ENCODE results near the gene CCDC88C. TPM values are rescaled to one million over a fixed set of nuclear protein-coding genes. Genes with fewer than 3 reads are reported as not detected.

The CCDC88C gene
- total RNA-seq, 2 experiments from 2014 or later, result 269 to 287 TPM

DNA sequence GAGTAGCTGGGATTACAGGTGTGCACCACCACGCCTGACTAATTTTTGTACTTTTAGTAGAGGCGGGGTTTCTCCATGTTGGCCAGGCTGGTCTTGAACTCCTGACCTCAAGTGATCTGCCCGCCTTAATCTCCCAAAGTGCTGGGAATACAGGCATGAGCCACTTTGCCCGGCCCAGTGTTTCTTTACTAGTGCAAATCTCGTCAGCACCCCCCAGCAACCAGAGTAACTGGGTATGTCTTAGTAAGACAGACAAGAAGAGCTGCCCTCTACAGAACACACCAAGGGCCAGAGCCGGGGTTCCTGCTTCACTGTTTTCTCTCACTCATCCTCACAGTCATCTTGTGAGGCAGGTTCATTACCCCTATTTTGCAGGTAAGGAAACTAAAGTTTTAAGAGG lies 94.6 kb downstream of the CCDC88C start:
- ATAC-seq (ENCODE audit: poor library complexity), result no peak
- H3K4me3 Mint-ChIP-seq, result peak overlapping the region; percentile 81

DNA sequence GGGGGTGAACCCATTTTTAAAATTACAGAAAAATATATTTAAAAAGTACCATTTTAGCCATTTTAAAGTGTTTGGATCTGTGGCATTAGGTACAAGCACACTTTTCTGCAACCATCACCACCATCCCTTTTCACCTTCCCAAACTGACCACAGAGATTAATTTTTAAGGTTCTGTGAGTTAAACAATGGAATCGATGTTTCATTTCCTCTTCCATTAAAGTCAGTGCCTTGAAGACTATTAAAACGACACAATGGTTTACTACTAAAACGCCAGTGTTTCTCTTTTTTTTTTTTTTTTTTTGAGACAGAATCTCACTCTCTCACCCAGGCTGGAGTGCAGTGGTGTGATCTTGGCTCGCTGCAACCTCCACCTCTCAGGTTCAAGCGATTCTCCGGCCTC lies 95.0 kb downstream of the CCDC88C start:
- no peak for ATAC-seq (ENCODE audit: poor library complexity)
- peaks cover 97% of the 10 kb centered on the region for H3K4me1 ChIP-seq (ENCODE audit: insufficient read depth, low read length)
- Mint-ChIP-seq H3K27ac (peak overlapping the region; percentile 97), H3K27me3 (no peaks in the 10 kb centered on the region), H3K4me3 (no peak overlapping the region), H3K9me3 (no peaks in the 10 kb centered on the region), H3K4me1 (ENCODE audit: low read depth) (peaks cover 80% of the 10 kb centered on the region), H3K36me3 (ENCODE audit: low read depth) (peaks cover 90% of the 10 kb centered on the region)
- intact Hi-C loops (cut with DNase I, micrococcal nuclease), result loop anchor here (1.0 to 5.0 kb wide), 6 partner anchors 28 to 188 kb away; partner anchors contain the start of gene PPP4R3A (in 1 of the 2)
- ChIA-PET CTCF (interaction anchor here (1.2 to 4.9 kb wide), 9 partner anchors 12 to 102 kb away, joined by 5 to 53 read pairs (median 7); partner anchors contain the start of gene CCDC88C), POLR2A (interaction anchor here (1.4 to 4.6 kb wide), 5 partner anchors 14 to 187 kb away, joined by 5 to 35 read pairs (median 8); partner anchors contain the start of gene PPP4R3A)
- H3K27me3 ChIP-seq (ENCODE audit: control insufficient read depth in 1 of 2, insufficient read depth in 2 of 2, low read length in 2 of 2), result no peaks in the 10 kb centered on the region
- TF ChIP-seq, protein P1, sequence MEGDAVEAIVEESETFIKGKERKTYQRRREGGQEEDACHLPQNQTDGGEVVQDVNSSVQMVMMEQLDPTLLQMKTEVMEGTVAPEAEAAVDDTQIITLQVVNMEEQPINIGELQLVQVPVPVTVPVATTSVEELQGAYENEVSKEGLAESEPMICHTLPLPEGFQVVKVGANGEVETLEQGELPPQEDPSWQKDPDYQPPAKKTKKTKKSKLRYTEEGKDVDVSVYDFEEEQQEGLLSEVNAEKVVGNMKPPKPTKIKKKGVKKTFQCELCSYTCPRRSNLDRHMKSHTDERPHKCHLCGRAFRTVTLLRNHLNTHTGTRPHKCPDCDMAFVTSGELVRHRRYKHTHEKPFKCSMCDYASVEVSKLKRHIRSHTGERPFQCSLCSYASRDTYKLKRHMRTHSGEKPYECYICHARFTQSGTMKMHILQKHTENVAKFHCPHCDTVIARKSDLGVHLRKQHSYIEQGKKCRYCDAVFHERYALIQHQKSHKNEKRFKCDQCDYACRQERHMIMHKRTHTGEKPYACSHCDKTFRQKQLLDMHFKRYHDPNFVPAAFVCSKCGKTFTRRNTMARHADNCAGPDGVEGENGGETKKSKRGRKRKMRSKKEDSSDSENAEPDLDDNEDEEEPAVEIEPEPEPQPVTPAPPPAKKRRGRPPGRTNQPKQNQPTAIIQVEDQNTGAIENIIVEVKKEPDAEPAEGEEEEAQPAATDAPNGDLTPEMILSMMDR (IDR thresholded peaks at IDR 0.05), result no peak
- peaks cover 86% of the 10 kb centered on the region for H3K36me3 ChIP-seq (ENCODE audit: insufficient read depth, low read length)
- no peak for DNase-seq
- H3K4me3 ChIP-seq (ENCODE audit: low read length), result no peak overlapping the region
- H3K27ac ChIP-seq (ENCODE audit: low read depth in 1 of 2, low read length in 2 of 2), result peak overlapping the region; percentile 93 to 95
- no peaks in the 10 kb centered on the region for H3K9me3 ChIP-seq (ENCODE audit: control insufficient read depth in 1 of 2, insufficient read depth in 1 of 2, low read length in 2 of 2)

More for the DNA sequence above, 94.6 kb downstream of the CCDC88C start:
- H3K4me1 ChIP-seq (ENCODE audit: insufficient read depth, low read length), result peaks cover 97% of the 10 kb centered on the region
- CTCF ChIA-PET, result interaction anchor here (0.5 to 4.9 kb wide), 35 partner anchors 8 to 1666 kb away, joined by 3 to 53 read pairs (median 5); partner anchors contain the start of gene CCDC88C
- H3K4me3 ChIP-seq (ENCODE audit: low read length), result no peak overlapping the region
- POLR2A ChIA-PET, result interaction anchor here (0.6 to 4.6 kb wide), 17 partner anchors 13 to 186 kb away, joined by 3 to 49 read pairs (median 6); partner anchors contain the start of genes CCDC88C and PPP4R3A
- TF ChIP-seq, protein P1 (IDR thresholded peaks at IDR 0.05), result no peak
- H3K27ac ChIP-seq (ENCODE audit: low read depth in 1 of 2, low read length in 2 of 2), result peak overlapping the region; percentile 93 to 95
- H3K27me3 ChIP-seq (ENCODE audit: control insufficient read depth in 1 of 2, insufficient read depth in 2 of 2, low read length in 2 of 2), result no peaks in the 10 kb centered on the region
- H3K4me1 Mint-ChIP-seq (ENCODE audit: low read depth), result peaks cover 80% of the 10 kb centered on the region
- H3K9me3 ChIP-seq (ENCODE audit: control insufficient read depth in 1 of 2, insufficient read depth in 1 of 2, low read length in 2 of 2), result no peaks in the 10 kb centered on the region
- peaks cover 87% of the 10 kb centered on the region for H3K36me3 ChIP-seq (ENCODE audit: insufficient read depth, low read length)
- H3K27ac Mint-ChIP-seq, result peak overlapping the region; percentile 97
- H3K27me3 Mint-ChIP-seq, result no peaks in the 10 kb centered on the region
- DNase-seq, result no peak
- intact Hi-C loops (cut with DNase I, micrococcal nuclease), result loop anchor here (1.0 to 5.0 kb wide), 6 partner anchors 28 to 187 kb away; partner anchors contain the start of gene PPP4R3A (in 1 of the 2)
- no peaks in the 10 kb centered on the region for H3K9me3 Mint-ChIP-seq
- peaks cover 90% of the 10 kb centered on the region for H3K36me3 Mint-ChIP-seq (ENCODE audit: low read depth)

DNA sequence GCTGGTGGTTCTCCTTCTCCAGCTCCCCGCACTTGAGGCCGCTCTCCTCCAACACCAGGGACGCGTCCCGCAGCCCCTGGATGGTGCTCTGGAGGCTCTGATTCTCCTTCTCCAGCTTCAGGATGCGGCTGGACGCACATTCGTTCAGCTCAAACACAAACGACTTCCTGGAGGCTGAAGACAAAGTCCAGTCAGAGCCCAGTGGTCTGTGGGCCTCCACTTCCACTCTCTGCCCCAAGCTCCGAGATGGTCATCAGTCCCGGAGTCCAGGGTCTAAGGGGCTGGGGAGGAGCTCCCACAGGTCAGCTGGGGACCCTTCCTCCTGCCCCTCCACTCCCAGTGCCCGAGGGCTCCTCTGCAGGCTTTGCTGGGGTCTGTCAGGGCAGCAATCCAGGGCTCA lies 96.5 kb downstream of the CCDC88C start:
- Histone ChIP-seq H3K27ac (ENCODE audit: low read depth in 1 of 2, low read length in 2 of 2) (peak overlapping the region; percentile 93 to 95), H3K27me3 (ENCODE audit: control insufficient read depth in 1 of 2, insufficient read depth in 2 of 2, low read length in 2 of 2) (no peaks in the 10 kb centered on the region), H3K4me3 (ENCODE audit: low read length) (no peak overlapping the region), H3K9me3 (ENCODE audit: control insufficient read depth in 1 of 2, insufficient read depth in 1 of 2, low read length in 2 of 2) (no peaks in the 10 kb centered on the region), H3K36me3 (ENCODE audit: insufficient read depth, low read length) (peaks cover 82% of the 10 kb centered on the region), H3K4me1 (ENCODE audit: insufficient read depth, low read length) (peaks cover 99% of the 10 kb centered on the region)
- intact Hi-C loops (cut with DNase I, micrococcal nuclease), result loop anchor here in 1 of 2 experiments (5.0 kb wide), 1 partner anchor 156 kb away; no protein-coding TSS in a partner anchor
- TF ChIP-seq, protein P1 (IDR thresholded peaks at IDR 0.05), result no peak
- ATAC-seq (ENCODE audit: poor library complexity) (no peak), DNase-seq (no peak)
- CTCF ChIA-PET, result no interaction called here
- H3K4me1 Mint-ChIP-seq (ENCODE audit: low read depth), result peaks cover 81% of the 10 kb centered on the region
- H3K4me3 Mint-ChIP-seq, result no peak overlapping the region
- peak overlapping the region; percentile 97 for H3K27ac Mint-ChIP-seq
- no peaks in the 10 kb centered on the region for H3K27me3 Mint-ChIP-seq
- H3K36me3 Mint-ChIP-seq (ENCODE audit: low read depth), result peaks cover 88% of the 10 kb centered on the region
- POLR2A ChIA-PET, result interaction anchor here (0.8 to 1.0 kb wide), 2 partner anchors 28 to 97 kb away, joined by 3 to 4 read pairs; partner anchors contain the start of gene CCDC88C
- H3K9me3 Mint-ChIP-seq, result no peaks in the 10 kb centered on the region
